SU-DHL-6 (cell line): Measurements from ENCODE around the gene CALML3.

Source experiments
- H2AFZ ChIP-seq: fragments of 200-600 bp; sonication (generic); 2 replicates; pipeline ENCODE4 v1.6.1; 2014; ENCODE audit warnings: low read depth, mild to moderate bottlenecking, moderate library complexity, mixed read lengths, antibody characterized with exemption, low read length; ENCODE audit not compliant: severe bottlenecking
- H3F3A ChIP-seq: fragments of 200-600 bp; shearing (Covaris generic); 2 replicates; pipeline ENCODE4 v1.6.0; 2016; ENCODE audit warnings: antibody characterized with exemption, mild to moderate bottlenecking; ENCODE audit not compliant: insufficient read depth
- H3K27ac ChIP-seq: fragments of 200-600 bp; sonication (generic); 2 replicates; pipeline ENCODE4 v1.5.1; 2016; ENCODE audit warnings: low read depth, mild to moderate bottlenecking, low read length, moderate library complexity, mixed read lengths
- H3K27me3 ChIP-seq: fragments of 200-600 bp; sonication (generic), shearing (Covaris generic); 2 replicates; pipeline ENCODE4 v1.6.0; 2014; ENCODE audit warnings: mild to moderate bottlenecking, low read length
- H3K36me3 ChIP-seq: fragments of 200-600 bp; sonication (generic); 2 replicates; pipeline ENCODE4 v1.6.1; 2014; ENCODE audit warnings: mild to moderate bottlenecking, low read length, mixed read lengths
- H3K4me2 ChIP-seq: fragments of 300-600, 200-600 bp; shearing (Covaris generic), sonication (generic); 2 replicates; pipeline ENCODE4 v1.6.0; 2014; ENCODE audit warnings: low read length, low read depth, mild to moderate bottlenecking; ENCODE audit not compliant: poor library complexity, severe bottlenecking
- H3K4me3 ChIP-seq: fragments of 200-600 bp; sonication (generic); 2 replicates; pipeline ENCODE4 v1.5.1; 2014; ENCODE audit warnings: antibody characterized with exemption, low read length, mild to moderate bottlenecking, mixed read lengths; ENCODE audit not compliant: insufficient read depth, poor library complexity, severe bottlenecking
- H3K79me2 ChIP-seq: fragments of 200-600 bp; sonication (generic); 2 replicates; pipeline ENCODE4 v1.6.1; 2014; ENCODE audit warnings: mild to moderate bottlenecking, low read length, moderate library complexity; ENCODE audit not compliant: insufficient read depth
- H3K9ac ChIP-seq: fragments of 200-600 bp; sonication (generic); 2 replicates; pipeline ENCODE4 v1.7.0; 2014; ENCODE audit warnings: mild to moderate bottlenecking, low read length
- H3K9me2 ChIP-seq: fragments of 200-600 bp; sonication (generic); replicated peaks from 2 replicates; pipeline ENCODE4 v1.6.1; 2014; ENCODE audit warnings: low read length; ENCODE audit not compliant: insufficient read depth
- H3K9me3 ChIP-seq: fragments of 200-600 bp; sonication (generic); 2 replicates; pipeline ENCODE4 v1.6.1; 2014; ENCODE audit warnings: low read length, mixed read lengths; ENCODE audit not compliant: insufficient read depth
- H4K20me1 ChIP-seq: fragments of 200-600 bp; sonication (generic); 2 replicates; pipeline ENCODE4 v1.6.1; 2014; ENCODE audit warnings: low read depth, mild to moderate bottlenecking, antibody characterized with exemption, low read length, moderate library complexity, mixed read lengths
- CTCF ChIP-seq: fragments of 200-600 bp; sonication (generic); IDR thresholded peaks from one replicate; pipeline ENCODE4 v1.5.1; 2017; ENCODE audit warnings: antibody characterized with exemption, mild to moderate bottlenecking, low read length, moderate library complexity; ENCODE audit not compliant: insufficient read depth, poor library complexity, severe bottlenecking
- EZH2phosphoT487 ChIP-seq: fragments of 200-600 bp; sonication (generic), shearing (Covaris generic); conservative IDR thresholded peaks from 2 replicates; pipeline ENCODE4 v1.6.1; 2018; ENCODE audit warnings: mild to moderate bottlenecking, antibody characterized with exemption, low read length, moderate library complexity, mixed read lengths

The CALML3 gene

GRCh38 chr10:5534051-5534821 is 9.5 kb downstream of the CALML3 start:
- no peak overlapping the region for H3K9ac ChIP-seq
- H3K79me2 ChIP-seq = no peaks in the 10 kb centered on the region
- H4K20me1 ChIP-seq = no peaks in the 10 kb centered on the region
- H3K36me3 ChIP-seq = no peaks in the 10 kb centered on the region
- H3K4me2 ChIP-seq = no peak overlapping the region
- no peak overlapping the region for H2AFZ ChIP-seq
- H3K9me2 ChIP-seq = no peaks in the 10 kb centered on the region
- no peak overlapping the region for H3K27ac ChIP-seq
- no peaks in the 10 kb centered on the region for H3K27me3 ChIP-seq
- no peaks in the 10 kb centered on the region for H3F3A ChIP-seq
- no peak overlapping the region for H3K4me3 ChIP-seq
- TF ChIP-seq EZH2phosphoT487 (no peak), CTCF (no peak)
- no peaks in the 10 kb centered on the region for H3K9me3 ChIP-seq

- Histone ChIP-seq H3K79me2 (no peaks in the 10 kb centered on the region), H3K9me2 (no peaks in the 10 kb centered on the region), H3K4me2 (no peak overlapping the region), H3K36me3 (no peaks in the 10 kb centered on the region), H4K20me1 (no peaks in the 10 kb centered on the region), H2AFZ (no peak overlapping the region), H3F3A (no peaks in the 10 kb centered on the region), H3K27ac (no peak overlapping the region), H3K4me3 (no peak overlapping the region), H3K9me3 (no peaks in the 10 kb centered on the region), H3K27me3 (no peaks in the 10 kb centered on the region), H3K9ac (no peak overlapping the region)
- no peak for TF ChIP-seq EZH2phosphoT487
- TF ChIP-seq CTCF = no peak
Measured at GRCh38 chr10:5534880-5535856, 10.4 kb downstream of the CALML3 start.

- Histone ChIP-seq H3K4me3 (no peak overlapping the region), H3K27ac (no peak overlapping the region), H3F3A (no peaks in the 10 kb centered on the region), H3K27me3 (no peaks in the 10 kb centered on the region), H3K9me2 (no peaks in the 10 kb centered on the region), H3K4me2 (no peak overlapping the region), H3K9me3 (no peaks in the 10 kb centered on the region), H3K79me2 (no peaks in the 10 kb centered on the region), H3K9ac (no peak overlapping the region), H3K36me3 (no peaks in the 10 kb centered on the region), H2AFZ (no peak overlapping the region), H4K20me1 (no peaks in the 10 kb centered on the region)
- TF ChIP-seq EZH2phosphoT487 = no peak
- no peak for TF ChIP-seq CTCF
Measured at GRCh38 chr10:5536486-5537081, 11.8 kb downstream of the CALML3 start.
